PC-3 (cell line): Measurements from ENCODE around the gene LRRFIP1. TPM values are rescaled to one million over a fixed set of nuclear protein-coding genes. Genes with fewer than 3 reads are reported as not detected.

Experiments used
- ATAC-seq: fragments of 200-7000 bp; cut with Tn5 transposase; 2 replicates; pipeline ENCODE4 v1.9.1; 2020; ENCODE audit warnings: mild to moderate bottlenecking, moderate library complexity
- BruUV-seq: library from RNA; stranded (reverse); fragments of 400-500 nt; replicated peaks from 2 replicates; lab custom pipeline; 2021; lab: Mats Ljungman, UMichigan
- CTCF ChIA-PET: fragments of 300-600 bp; sonication (Branson Sonifier 250); formaldehyde crosslinking; loops from one replicate; lab custom pipeline; 2022; ENCODE audit warnings: antibody characterized with exemption; lab: Charles Lee
- POLR2A ChIA-PET: fragments of 300-600 bp; sonication (Branson Sonifier 250); formaldehyde crosslinking; loops from one replicate; lab custom pipeline; 2022; ENCODE audit warnings: antibody characterized with exemption; ENCODE audit not compliant: unreplicated experiment; lab: Charles Lee
- DNase-seq: peaks from one replicate; pipeline ENCODE4 v3.0.0-alpha.2; 2015
- H2AFZ ChIP-seq: fragments of 300-600 bp; sonication (generic); 2 replicates; pipeline ENCODE4 v1.6.0; 2016; ENCODE audit warnings: antibody characterized with exemption, low read length
- H3F3A ChIP-seq: fragments of 300-600 bp; sonication (generic); one replicate; pipeline ENCODE4 v1.6.0; 2017; ENCODE audit warnings: antibody characterized with exemption, low read length, control low read depth, mild to moderate bottlenecking; ENCODE audit not compliant: unreplicated experiment
- H3K27ac ChIP-seq: fragments of 300-600 bp; sonication (generic); 2 replicates; pipeline ENCODE4 v1.5.1; 2016; ENCODE audit warnings: mild to moderate bottlenecking, low read length
- H3K27me3 ChIP-seq: fragments of 300-600 bp; sonication (generic); 2 replicates; pipeline ENCODE4 v1.6.1; 2016; ENCODE audit warnings: low read length, mixed read lengths
- H3K36me3 ChIP-seq: fragments of 300-600 bp; sonication (generic); 2 replicates; pipeline ENCODE4 v1.6.1; 2016; ENCODE audit warnings: low read depth, mixed run types, low read length, mixed read lengths
- H3K4me1 ChIP-seq: fragments of 300-600 bp; sonication (generic); 2 replicates; pipeline ENCODE4 v1.5.1; 2016; ENCODE audit warnings: low read length; ENCODE audit not compliant: insufficient read depth
- H3K4me2 ChIP-seq: fragments of 300-600 bp; sonication (generic); 2 replicates; pipeline ENCODE4 v1.6.0; 2016; ENCODE audit warnings: low read length
- H3K4me3 ChIP-seq: fragments of 300-600 bp; sonication (generic); 2 replicates; pipeline ENCODE4 v1.5.1; 2016; ENCODE audit warnings: mild to moderate bottlenecking, low read length, mixed read lengths
- H3K79me2 ChIP-seq: fragments of 300-600 bp; sonication (generic); 2 replicates; pipeline ENCODE4 v1.6.1; 2017; ENCODE audit warnings: low read length, mixed read lengths
- H3K9ac ChIP-seq: fragments of 300-600 bp; sonication (generic); 2 replicates; pipeline ENCODE4 v1.6.0; 2016; ENCODE audit warnings: mild to moderate bottlenecking, low read length
- H3K9me2 ChIP-seq: fragments of 300-600 bp; sonication (generic); replicated peaks from 2 replicates; pipeline ENCODE4 v1.6.1; 2016; ENCODE audit warnings: mixed run types, low read length, mixed read lengths
- H3K9me3 ChIP-seq: fragments of 300-600 bp; sonication (generic); 2 replicates; pipeline ENCODE4 v1.6.1; 2016; ENCODE audit warnings: low read length, mixed read lengths
- H4K20me1 ChIP-seq: fragments of 300-600 bp; sonication (generic); 2 replicates; pipeline ENCODE4 v1.6.1; 2016; ENCODE audit warnings: low read length, mixed read lengths
- EZH2 ChIP-seq: fragments of 300-600 bp; sonication (generic); IDR thresholded peaks from one replicate; pipeline ENCODE4 v1.6.1; 2017; ENCODE audit warnings: antibody characterized with exemption, mild to moderate bottlenecking, low read length; ENCODE audit not compliant: unreplicated experiment
- EZH2phosphoT487 ChIP-seq: fragments of 300-600 bp; sonication (generic); IDR thresholded peaks from 2 replicates; pipeline ENCODE4 v1.6.1; 2018; ENCODE audit warnings: mild to moderate bottlenecking, antibody characterized with exemption, low read length, borderline replicate concordance
- intact Hi-C: fragments of 100-400 bp; cut with micrococcal nuclease; formaldehyde crosslinking; loops from 2 replicates; pipeline ENCODE4 v1.9.0; 2023
- total RNA-seq: library from RNA; depleted of rRNA; stranded (reverse); fragments of >200 nt; gene quantifications from 2 replicates; pipeline ENCODE4 v1.2.3, GENCODE V29; 2014
- TF ChIP-seq, protein P1 (sequence below): fragments of 300-600 bp; sonication (generic); conservative IDR thresholded peaks from 2 replicates; pipeline ENCODE4 v1.5.1; 2017; ENCODE audit warnings: antibody characterized with exemption, low read depth, mild to moderate bottlenecking, low read length

LRRFIP1 gene
- total RNA-seq, 1 experiment from 2014 or later: 87.8 TPM

DNA sequence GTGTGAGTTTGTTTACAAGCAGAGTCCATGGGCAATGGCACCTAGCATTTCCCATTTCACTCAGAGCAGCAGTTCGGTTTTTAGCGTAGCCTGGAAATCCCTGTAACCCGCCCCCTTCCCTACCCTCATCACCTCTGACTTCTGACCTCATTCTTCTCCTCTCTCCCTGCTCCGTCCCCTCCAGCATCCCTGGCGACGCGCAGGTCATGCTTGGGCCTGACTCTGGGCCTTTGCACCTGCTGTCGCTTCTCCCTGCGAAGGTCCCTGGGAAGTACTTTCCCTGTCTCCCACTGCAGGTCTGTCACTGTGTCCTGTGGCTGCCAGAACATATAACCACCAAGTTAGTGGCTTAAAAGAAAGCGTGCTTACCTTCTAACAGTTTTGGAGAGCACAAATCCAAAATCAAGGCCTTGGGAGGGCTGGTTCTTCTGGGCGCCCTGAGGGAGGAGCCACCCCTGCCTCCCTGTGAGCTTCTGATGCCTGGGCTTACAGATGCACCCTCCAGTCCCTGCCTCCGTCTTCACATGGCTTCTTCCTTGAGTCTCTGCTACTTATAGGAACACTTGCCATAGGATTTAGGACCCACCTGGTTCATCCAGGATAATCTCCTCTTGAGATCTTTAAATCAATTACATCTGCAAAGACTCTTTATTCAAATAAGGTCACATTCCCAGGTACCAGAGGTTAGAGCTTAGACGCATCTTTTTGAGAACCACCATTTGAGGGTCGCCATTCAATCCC lies 28.7 kb upstream of the LRRFIP1 start:
- H3K36me3 ChIP-seq: no peaks in the 10 kb centered on the region
- H3F3A ChIP-seq: no peaks in the 10 kb centered on the region
- H3K27me3 ChIP-seq: no peaks in the 10 kb centered on the region
- no peak overlapping the region for H3K4me2 ChIP-seq
- ChIA-PET POLR2A (no interaction called here), CTCF (no interaction called here)
- 0 out of 2 replicates have a peak, but pooled peaks cover under 1% of the 10 kb centered on the region for H3K4me1 ChIP-seq
- no TSS peak for BruUV-seq
- no peaks in the 10 kb centered on the region for H3K79me2 ChIP-seq
- H3K9me3 ChIP-seq: no peaks in the 10 kb centered on the region
- no peak for TF ChIP-seq EZH2
- H3K9me2 ChIP-seq: no peaks in the 10 kb centered on the region
- no peak for DNase-seq
- H3K4me3 ChIP-seq: no peak overlapping the region
- intact Hi-C loops: loop anchor here (10.0 kb wide), 1 partner anchor 66 kb away; no protein-coding TSS in a partner anchor
- no peak for ATAC-seq
- no peaks in the 10 kb centered on the region for H4K20me1 ChIP-seq
- no peak overlapping the region for H3K9ac ChIP-seq
- H2AFZ ChIP-seq: no peak overlapping the region
- no peak overlapping the region for H3K27ac ChIP-seq

DNA sequence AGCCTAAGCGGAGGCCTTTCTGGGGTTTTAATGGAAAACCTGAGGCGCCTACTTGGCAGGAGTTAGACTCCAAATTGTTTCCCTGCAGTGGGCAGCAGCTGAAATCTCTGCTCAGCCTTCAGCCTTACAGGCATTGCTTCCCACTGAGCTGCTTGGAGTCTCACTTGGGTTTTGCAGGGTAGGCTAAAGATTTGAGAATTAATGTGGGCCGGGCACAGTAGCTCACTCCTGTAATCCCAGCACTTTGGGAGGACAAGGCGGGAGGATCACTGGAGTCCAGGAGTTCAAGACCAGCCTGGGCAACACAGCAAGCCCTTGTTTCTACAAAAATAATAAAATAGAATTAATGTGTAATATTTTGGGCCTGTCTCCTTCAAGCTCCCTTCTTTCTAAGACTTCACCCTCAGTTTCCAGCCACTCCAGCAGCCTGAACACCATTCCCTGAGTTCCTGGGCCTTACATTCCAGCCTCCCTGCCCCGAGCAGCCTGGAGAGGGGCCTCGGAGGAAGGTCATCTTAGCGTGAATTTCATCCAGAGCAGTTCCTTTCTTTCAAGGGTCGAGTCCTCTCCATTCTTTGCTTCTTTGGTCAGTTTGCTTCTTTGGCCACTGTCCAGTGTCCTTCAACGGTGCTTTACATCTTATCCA lies 27.8 kb upstream of the LRRFIP1 start:
- Histone ChIP-seq H3K36me3 (no peaks in the 10 kb centered on the region), H3K27ac (no peak overlapping the region), H4K20me1 (no peaks in the 10 kb centered on the region), H3K4me1 (0 out of 2 replicates have a peak, but pooled peaks cover 4% of the 10 kb centered on the region), H3K27me3 (no peaks in the 10 kb centered on the region), H3K4me3 (no peak overlapping the region), H3F3A (no peaks in the 10 kb centered on the region), H2AFZ (no peak overlapping the region), H3K9me2 (no peaks in the 10 kb centered on the region), H3K9me3 (no peaks in the 10 kb centered on the region), H3K9ac (no peak overlapping the region), H3K79me2 (no peaks in the 10 kb centered on the region), H3K4me2 (no peak overlapping the region)
- no peak for TF ChIP-seq EZH2phosphoT487
- TF ChIP-seq, protein P1, sequence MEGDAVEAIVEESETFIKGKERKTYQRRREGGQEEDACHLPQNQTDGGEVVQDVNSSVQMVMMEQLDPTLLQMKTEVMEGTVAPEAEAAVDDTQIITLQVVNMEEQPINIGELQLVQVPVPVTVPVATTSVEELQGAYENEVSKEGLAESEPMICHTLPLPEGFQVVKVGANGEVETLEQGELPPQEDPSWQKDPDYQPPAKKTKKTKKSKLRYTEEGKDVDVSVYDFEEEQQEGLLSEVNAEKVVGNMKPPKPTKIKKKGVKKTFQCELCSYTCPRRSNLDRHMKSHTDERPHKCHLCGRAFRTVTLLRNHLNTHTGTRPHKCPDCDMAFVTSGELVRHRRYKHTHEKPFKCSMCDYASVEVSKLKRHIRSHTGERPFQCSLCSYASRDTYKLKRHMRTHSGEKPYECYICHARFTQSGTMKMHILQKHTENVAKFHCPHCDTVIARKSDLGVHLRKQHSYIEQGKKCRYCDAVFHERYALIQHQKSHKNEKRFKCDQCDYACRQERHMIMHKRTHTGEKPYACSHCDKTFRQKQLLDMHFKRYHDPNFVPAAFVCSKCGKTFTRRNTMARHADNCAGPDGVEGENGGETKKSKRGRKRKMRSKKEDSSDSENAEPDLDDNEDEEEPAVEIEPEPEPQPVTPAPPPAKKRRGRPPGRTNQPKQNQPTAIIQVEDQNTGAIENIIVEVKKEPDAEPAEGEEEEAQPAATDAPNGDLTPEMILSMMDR: no peak
- no peak for TF ChIP-seq EZH2
- intact Hi-C loops: loop anchor here (10.0 kb wide), 2 partner anchors 65 to 135 kb away; no protein-coding TSS in a partner anchor
- no TSS peak for BruUV-seq
- ATAC-seq (no peak), DNase-seq (no peak)
- ChIA-PET POLR2A (no interaction called here), CTCF (no interaction called here)

DNA sequence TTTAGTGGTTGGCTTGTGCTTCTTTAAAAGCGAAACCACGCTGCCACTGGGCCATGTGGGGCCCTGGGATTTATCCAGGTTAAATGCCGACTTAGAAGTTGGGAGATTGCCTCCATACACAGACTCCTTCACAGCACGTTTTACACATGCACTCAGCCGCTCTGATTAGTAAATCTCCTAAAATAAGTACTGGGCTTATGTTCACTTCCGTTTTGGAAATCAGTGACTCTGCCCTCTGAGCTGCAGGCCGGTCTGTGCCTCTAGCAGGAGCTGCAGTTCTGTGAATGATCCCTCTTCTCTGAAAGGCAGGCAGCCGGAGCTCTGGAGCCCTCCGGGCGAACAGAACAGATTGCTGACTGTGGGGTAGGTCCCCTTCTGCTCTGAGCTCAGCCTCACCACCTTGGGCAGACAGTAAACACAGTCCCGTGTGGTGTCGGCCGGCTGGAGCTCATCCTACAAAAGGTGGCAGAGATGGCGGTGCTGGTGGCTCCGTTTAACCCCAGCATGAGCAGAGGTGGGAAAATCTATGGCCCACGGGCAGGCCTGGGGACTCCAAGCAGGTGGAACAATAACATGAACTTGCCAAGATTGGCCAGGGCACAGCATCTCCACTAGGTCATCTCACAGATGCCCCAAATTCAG lies 27.1 kb upstream of the LRRFIP1 start:
- no peaks in the 10 kb centered on the region for H3K79me2 ChIP-seq
- no peak overlapping the region for H3K4me3 ChIP-seq
- H3K4me2 ChIP-seq: no peak overlapping the region
- H3K9ac ChIP-seq: no peak overlapping the region
- no peaks in the 10 kb centered on the region for H3K9me2 ChIP-seq
- intact Hi-C loops: loop anchor here (10.0 kb wide), 1 partner anchor 134 kb away; no protein-coding TSS in a partner anchor
- TF ChIP-seq, protein P1: no peak
- TF ChIP-seq EZH2 (no peak), EZH2phosphoT487 (no peak)
- H3F3A ChIP-seq: no peaks in the 10 kb centered on the region
- CTCF ChIA-PET: no interaction called here
- no TSS peak for BruUV-seq
- POLR2A ChIA-PET: no interaction called here
- H3K4me1 ChIP-seq: 0 out of 2 replicates have a peak, but pooled peaks cover 4% of the 10 kb centered on the region
- H3K9me3 ChIP-seq: no peaks in the 10 kb centered on the region
- no peaks in the 10 kb centered on the region for H3K36me3 ChIP-seq
- DNase-seq: no peak
- H4K20me1 ChIP-seq: no peaks in the 10 kb centered on the region
- ATAC-seq: no peak
- no peaks in the 10 kb centered on the region for H3K27me3 ChIP-seq
- H2AFZ ChIP-seq: no peak overlapping the region
- H3K27ac ChIP-seq: no peak overlapping the region
